ENCODE results near the gene RALGDS.

The RALGDS gene

DNA sequence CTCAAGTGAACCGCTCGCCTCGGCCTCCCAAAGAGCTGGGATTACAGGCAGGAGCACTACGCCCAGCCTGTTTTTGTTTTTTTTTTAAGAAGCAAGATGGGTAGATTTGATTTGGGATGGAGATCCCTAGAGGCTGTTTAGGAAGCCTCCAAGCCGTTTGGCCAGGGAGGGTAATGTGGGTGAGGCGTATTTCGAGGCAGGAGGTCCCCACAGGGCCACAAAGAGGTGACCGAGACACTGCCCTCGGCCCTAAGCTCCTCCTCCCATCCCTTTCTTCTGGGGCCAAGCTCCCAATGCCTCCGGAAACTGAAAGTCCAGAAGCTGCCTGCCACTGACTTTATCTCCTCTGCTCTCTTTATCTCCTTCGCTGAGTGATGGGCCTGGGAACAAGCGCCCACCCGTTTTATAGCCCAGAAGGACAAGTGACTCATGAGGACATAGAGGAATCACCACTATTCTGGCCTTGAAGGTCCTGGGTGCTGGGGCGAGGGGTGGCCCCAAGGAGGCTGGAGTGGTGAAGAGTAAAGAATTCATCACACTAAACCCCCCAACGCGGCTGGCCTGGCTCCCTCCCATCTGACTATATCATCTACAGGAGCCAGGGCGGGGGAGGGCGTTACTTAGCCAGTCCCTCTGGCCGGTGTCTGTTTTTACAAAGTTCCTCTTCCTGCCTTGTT, 2.0 kb upstream of the RALGDS start:
- no peak for DNase-seq
- in situ Hi-C loops (cut with MboI; ENCODE audit: low pct_unique_long_range_greater_than_20kb, low sequenced_read_pairs): no loop called here

DNA sequence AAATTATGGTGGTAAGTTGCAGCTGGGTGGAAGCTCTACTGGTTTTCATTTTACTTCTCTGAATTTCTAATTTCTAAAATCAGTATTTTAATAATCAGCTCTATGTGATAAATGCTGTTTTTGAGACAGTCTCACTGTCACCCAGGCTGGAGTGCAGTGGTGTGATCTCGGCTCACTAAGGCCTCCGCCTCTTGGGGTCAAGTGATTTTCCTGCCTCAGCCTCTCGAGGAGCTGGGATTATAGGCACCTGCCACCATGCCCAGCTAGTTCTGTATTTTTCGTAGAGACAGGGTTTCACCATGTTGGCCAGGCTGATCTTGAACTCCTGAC, 1.5 kb upstream of the RALGDS start:
- in situ Hi-C loops (cut with MboI; ENCODE audit: low pct_unique_long_range_greater_than_20kb, low sequenced_read_pairs): no loop called here
- no peak for DNase-seq

DNA sequence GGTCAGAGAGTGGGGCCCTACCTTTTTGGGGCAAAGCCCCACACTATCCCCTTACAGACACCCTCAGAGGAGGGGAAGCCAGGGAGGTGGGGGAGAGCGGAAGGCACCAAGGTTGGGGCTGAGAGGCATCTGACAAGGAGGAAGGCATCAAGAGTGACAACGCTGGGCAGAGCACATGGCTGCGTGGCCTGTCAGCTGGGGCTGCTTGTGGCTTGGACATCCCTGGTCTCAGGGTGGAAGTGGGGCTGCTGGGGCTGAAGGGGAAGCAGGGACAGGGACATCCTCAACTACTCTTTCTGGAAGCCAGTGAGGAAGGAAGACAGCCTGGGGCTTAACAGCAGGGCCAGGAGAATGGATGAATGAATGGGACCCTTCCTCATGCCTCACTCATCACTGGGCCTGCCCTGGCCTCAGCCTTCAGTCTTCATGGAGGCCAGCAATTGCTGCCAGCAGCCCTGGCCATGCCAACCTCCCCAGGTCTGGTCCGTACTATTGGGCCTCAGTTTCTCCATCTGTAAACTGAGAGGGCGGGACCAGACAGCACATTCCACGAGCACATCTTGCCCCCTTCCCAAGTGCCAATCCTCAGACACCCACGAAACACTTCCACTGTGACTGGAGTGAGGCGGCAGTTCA, 993 bp upstream of the RALGDS start:
- in situ Hi-C loops (cut with MboI; ENCODE audit: low pct_unique_long_range_greater_than_20kb, low sequenced_read_pairs): no loop called here
- DNase-seq: no peak

DNA sequence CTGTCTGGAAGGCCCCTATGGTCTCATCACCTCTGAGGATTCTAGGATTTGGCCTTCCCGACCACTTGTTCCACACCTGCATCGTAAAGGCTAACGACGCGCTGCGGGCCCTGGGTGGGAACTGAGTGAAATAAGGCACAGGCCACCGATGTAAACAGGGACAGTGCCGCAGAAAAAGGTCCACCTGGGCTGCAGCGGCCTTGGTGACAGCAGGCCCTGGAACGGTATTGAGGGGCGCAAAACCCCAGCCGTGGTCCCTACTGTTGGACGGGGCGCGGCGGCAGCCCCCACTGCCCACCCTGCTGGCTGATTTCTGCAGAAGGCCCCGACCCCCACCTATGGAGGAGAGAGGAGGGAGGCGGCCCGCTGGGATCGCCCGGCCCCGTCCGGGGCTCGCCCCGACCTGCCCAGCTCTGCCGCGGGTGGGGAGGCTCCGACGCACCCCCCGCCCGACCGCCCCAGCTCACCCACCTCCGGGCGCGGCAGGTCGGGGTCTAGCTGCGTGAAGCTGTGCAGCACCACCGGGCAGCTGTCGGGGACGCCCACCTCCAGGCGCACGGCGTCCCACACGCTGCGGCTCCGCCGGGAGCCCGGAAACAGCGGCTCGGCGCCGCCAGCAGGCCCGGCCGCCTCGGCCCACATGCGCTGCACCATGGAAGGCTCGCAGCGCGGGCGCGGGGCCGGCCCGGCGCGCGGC, 391 bp downstream of the RALGDS start:
- no peak for DNase-seq
- in situ Hi-C loops (cut with MboI; ENCODE audit: low pct_unique_long_range_greater_than_20kb, low sequenced_read_pairs): no loop called here

DNA sequence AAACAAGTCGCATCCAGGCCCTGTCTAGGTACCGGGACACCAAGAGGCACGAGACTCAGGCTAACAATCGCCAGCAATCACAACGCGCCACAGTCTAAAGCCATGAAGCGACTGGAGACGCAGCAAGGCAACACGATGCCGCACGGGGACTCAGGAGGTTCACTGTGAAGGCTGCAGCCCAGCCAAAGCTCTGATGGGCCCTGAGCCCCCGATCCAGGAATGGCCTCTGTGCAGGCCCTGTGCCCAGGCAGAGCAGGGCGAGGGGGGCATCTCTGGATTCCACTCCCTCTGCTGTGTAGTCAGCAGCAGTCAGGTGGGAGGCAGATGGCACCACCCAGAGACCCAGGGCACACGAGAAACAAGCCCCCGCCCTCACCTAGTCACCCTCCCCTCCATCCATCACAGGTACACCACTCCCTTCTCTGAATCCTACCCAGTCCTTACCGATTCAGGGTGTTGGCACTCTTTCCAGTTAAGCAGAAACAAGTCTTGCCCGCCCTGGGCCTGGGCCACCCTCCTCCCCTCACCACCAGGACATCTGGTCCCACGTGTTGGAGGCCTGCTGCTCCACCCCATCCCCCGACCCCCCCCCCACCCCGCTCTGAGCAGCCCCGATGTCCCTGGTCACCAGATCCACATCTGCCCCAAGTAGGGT, 1.1 kb downstream of the RALGDS start:
- DNase-seq: no peak
- in situ Hi-C loops (cut with MboI; ENCODE audit: low pct_unique_long_range_greater_than_20kb, low sequenced_read_pairs): no loop called here

DNA sequence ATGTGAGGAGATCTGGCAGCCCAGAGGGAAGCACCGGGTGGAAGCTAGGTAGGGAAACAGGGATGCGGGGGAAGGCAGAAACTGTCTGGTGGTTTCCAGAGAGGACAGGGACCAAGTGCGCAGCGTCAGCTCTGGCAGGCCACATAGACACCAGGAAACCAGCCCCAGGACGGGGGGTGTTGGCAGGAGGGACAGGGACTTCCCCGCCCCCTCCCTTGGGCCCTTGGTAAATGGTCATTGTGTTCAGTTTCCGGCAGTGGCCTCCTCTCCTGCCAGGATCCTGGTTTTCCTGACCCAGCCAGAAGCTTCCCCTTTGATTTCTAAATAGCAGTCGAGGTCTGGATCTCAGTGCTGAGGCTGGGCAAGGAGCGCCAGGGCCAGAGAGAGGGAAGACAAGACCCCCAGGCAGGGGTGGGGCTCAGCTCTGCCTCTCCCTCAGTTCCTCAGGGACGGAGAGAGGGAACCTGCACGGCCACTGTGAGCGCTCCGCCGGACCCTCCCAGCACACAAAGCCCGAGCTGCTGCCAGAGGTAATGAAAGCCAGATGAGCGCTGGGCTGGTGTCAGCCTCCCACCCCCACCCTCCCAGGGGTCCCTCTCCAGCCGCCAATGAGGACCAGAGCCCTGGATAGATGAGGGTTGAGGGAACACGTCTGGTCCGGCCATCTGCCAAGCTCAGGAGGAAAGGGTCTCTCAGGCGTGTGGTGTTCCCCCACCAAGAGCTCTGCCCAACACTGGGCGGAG, 1.8 kb downstream of the RALGDS start:
- in situ Hi-C loops (cut with MboI; ENCODE audit: low pct_unique_long_range_greater_than_20kb, low sequenced_read_pairs): no loop called here
- DNase-seq: no peak

DNA sequence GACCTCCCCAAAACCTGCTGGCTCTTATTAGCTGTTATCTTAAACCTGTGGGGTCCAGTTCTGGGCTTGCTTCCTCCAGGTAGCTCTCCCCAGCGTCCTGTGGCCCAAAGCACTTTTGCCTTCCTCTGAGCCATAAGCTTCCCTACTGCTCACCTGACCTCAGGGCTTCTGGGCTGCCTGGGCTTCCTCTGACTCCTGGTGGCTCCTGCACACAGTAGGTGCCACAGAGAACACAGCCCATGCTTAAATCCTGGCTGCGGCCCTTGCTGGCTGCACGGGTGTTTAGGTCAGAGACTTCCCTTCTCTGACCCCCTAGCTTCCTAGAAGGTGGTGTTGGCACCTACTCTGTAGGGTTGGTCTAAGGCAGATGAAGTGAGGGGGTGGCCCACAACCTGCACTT, 2.5 kb downstream of the RALGDS start:
- DNase-seq: no peak
- in situ Hi-C loops (cut with MboI; ENCODE audit: low pct_unique_long_range_greater_than_20kb, low sequenced_read_pairs): no loop called here

DNA sequence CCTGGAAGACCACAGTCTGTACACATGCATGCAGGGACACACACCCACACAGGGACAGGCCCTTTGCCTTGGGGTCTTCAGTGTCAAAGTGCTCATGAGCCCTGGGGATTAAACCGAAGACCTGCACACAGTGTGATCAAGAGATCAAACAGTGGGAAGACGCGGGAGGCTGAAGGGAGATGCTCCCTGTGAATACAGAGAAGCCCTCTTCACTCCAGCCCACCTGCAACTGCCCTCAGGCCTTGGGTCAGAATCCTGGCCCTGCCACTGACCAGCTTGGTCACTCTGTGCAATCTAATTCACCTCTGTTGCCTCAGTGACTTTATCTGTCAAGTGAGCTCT, 2.9 kb downstream of the RALGDS start:
- in situ Hi-C loops (cut with MboI; ENCODE audit: low pct_unique_long_range_greater_than_20kb, low sequenced_read_pairs): no loop called here

DNA sequence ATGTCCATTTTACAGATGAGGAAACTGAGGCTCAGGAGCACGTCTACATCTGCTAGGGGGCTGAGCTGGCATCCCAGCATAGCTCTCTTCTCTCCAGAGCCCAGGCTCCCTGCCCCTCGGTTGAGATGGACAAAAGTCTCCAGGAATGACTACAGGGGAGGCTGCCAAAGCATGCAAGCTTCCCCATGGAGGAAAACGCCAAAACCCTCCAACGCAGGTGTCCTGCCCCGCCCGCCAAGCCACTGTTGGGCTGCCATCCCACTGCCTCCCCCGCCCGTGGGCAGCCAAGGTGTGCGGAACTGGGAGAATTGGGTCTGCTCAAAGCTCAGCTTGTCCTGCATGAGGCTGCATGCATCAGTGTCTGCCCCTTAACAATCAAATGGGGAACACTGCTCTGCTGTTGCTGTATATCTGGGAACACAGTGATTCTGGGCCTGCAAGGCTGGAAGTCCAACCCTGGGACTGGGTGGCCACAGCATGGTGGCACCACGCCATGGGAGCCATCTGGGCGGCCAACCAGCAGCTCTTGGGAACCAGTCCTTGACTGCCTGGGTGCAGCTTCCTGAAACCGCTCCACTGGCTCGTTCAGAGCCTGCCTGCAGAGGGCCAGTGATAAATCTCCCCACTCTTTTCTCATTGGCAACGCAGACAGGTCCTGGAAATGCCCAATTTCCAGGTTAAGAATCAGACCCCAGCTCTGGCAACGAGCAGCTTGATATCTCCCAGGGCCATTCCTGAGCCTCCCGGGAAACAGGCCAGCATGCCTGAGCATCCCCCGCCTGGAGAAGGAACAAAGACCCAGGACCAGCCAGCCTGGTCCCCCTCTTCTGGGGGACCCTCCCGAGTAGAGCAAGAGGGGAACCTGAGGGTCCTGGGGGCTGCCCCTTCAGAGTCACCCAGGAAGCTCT, 3.5 kb downstream of the RALGDS start:
- in situ Hi-C loops (cut with MboI; ENCODE audit: low pct_unique_long_range_greater_than_20kb, low sequenced_read_pairs): no loop called here
- DNase-seq: no peak

More for the DNA sequence above, 2.9 kb downstream of the RALGDS start:
- no peak for DNase-seq

DNA sequence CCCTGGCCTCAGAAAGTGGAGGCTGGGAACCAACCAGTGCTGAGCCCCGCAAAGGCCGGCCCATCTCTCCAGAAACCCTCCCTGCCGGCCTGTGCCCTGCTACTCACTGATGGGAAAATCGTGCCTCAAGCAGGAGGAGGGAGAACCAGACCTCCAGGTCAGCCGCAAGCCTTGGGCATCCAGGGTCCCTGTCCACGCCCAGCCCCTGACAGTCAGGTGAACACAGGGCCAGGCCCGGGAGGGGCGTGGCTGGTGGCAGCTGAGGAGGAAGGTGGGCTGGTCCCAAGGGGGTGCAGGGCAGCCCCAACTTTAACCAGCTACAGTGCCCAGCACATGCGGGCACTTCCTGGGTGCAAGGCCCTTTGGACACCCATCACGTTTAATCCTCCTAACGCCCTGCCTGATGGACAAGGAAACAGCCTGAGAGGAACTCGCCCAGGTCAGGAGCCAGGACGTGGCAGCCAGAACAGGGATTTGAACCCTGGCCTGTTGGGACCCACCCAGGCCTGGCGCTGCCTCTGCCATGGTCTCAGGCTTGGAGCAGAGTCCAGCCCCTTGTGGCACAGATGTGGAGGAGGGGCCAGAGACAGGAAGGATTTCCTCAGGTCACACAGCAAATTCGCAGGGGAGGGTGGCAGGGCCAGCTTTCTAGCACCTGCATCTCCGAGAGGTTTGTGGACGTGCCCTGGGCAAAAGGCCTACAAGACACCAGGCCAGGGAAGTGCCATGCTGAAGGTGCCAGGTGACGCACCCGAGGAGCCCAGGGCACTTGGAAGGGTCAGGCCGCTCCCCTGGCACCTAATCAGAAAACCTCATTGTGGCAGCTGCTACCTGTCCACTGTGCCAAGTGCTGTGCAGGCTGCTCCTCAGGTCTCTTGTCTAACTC, 4.5 kb downstream of the RALGDS start:
- in situ Hi-C loops (cut with MboI; ENCODE audit: low pct_unique_long_range_greater_than_20kb, low sequenced_read_pairs): no loop called here
- no peak for DNase-seq

DNA sequence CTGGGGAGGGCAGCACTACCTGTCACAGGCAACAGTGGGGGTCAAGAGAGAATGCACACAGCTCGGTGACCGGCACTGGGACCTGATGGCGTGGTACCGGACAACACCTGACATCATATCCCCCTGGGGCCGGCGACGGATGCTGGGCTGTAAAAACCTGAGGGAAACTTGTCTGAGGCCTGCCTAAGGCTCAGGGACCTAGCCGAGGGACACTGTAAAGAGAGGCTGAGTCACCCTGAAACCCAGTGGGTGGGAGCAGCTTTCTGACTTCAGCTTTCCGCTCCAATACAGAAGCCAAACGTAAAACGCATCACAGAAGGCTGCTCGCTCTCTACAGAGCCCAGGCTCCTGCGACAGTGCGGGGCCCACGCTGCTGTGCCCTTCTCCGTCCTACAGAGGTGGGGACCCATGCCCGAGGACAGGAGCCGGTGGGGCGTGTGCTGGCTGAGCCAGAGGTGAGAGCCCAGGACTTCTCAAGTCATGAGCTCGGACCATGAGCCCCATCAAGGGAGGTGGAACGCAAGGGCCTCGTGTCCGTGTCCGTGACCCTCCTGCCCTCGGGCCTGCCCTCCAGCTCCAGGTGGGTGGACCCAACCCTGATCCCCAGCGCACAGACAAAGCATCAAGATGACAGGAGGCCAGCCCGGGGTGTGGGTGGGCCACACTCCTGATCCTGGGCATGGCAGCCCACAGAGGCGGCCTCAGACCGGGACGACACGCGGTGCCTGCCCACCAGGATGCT, 5.3 kb downstream of the RALGDS start:
- in situ Hi-C loops (cut with MboI; ENCODE audit: low pct_unique_long_range_greater_than_20kb, low sequenced_read_pairs): no loop called here
- no peak for DNase-seq

DNA sequence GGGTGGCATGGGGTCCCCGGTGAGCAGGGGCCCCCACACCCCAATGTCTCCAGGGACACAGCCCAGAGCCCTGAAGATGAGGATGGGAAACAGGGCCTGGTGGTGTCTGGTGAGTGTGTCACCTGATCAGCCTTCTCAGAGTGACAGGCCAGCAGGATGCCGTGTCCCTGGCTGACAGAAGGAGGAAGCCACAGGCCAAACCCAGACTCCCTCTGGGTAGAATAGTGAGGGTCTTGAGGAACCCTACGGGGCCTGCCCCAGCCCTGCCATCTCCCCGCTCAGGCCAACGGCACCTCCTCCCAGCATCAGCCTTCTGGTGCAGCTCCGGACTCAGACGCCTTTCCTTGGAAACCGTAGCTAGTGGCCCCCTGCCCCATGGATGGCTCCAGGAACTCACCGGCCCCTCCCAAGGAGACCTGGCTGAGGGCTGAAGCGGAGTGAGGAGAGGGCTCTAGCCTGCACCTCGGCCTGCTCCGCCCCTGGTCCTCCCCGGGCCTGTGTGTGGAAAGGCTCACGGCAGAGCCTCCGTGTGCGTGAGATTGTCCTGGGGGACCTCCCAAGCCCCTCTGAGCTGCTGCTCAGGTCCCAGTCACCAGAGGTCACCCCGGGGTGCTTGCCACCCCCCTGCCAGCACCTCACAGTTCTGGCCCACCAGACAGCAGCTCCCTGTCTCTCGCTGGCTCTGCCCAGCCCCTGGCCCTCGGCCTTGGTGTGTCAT, 6.0 kb downstream of the RALGDS start:
- in situ Hi-C loops (cut with MboI; ENCODE audit: low pct_unique_long_range_greater_than_20kb, low sequenced_read_pairs): no loop called here
- DNase-seq: peak; percentile 40

DNA sequence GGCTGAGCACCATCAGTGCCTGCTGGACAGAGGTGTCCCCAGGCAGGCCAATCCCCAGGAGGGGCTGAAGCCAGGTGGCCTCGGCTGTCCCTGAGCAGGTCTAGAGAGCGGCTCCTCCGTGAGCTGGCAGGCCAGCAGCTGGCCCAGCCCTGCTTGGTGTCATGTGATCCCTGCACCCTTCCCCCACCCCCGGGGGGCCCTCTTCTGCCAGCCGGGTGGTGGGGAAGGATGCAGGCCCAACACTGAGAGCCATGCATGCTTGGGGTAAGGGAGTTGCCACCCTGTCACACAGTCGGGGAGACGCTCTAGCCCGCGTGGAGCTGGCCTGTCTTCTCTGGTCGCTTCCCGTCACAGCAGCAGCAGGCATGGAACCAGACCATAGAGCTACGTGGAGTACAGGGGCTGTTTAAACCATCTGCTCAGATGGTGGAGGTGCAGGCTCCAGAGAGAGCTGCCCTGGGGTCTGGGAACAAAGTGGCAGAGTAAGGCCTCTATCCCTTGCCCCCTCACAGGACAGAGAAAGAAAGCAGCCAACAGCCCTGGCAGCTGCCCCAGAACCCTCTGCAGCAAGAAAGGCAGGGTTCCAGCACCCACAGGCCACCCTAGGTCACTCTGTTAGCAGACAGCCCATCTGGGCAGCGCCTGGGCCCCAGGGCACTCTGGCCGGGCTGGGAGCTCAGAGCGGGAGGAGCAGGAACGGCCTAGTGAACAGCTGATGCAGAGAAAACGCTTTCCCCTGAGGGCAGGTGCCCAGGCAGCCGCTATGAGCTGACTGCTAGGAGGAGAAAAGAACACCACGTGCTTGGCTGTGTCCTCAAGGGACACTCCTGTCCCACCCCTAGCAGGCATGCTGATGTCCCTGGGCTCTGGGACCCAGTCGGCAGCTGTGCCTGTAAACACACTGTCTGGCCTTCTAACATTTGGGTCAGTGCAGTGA, 6.8 kb downstream of the RALGDS start:
- DNase-seq: no peak
- in situ Hi-C loops (cut with MboI; ENCODE audit: low pct_unique_long_range_greater_than_20kb, low sequenced_read_pairs): no loop called here

DNA sequence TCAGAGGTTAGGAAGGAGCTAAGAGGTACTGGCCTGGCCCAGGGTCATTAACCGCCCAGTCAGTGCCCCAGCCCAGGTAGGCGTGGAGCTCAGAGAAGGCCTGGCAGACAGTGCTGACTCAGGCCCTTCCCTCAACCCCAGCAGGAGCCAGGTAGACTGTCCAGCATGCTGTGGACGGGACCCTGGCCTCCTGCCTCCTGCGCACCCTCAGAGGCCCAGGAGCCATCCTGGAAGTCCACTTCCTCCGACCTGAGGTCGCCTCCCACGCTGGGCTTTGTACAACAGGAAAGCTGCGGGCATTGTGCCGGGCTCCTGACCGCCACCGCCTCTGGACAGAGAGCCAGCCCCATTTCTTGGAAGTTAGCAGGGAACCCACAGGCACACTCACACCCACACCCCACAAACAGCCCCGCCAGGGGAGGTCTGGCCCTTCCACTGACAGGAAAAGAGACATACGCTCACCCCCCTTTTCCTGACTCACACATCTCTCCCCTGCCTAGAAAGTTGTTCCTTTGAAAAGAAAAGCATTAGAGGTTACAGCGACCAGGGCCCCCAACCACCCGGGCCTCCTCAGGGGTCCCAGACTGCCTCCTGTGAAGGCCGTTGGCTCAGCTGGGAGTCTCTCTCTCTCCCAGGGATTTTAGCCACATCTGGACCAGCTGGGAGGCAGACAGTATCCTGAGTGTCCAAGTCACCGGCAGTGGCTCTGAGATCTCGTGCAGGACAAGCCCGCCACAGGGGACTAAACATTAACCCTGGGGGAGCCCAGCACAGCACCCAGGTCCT, 7.7 kb downstream of the RALGDS start:
- DNase-seq: no peak
- in situ Hi-C loops (cut with MboI; ENCODE audit: low pct_unique_long_range_greater_than_20kb, low sequenced_read_pairs): no loop called here

DNA sequence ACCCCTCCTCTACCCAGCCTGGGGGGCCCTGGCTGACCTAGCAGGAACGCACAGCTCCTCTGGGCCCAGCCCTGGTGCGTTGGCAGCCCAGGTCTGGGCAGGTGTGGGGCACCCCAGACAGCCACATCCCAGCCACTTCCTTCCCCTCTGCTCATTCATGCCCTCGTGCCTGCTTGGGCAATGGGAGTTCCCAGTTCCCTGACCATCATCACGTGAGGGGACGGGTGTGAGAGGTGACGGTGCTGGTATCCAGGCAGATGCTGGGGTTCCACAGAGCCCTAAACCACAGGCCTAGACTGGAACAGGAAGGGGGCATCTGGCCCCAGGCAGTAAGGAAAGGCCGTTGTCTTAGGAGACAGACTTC, 8.4 kb downstream of the RALGDS start:
- in situ Hi-C loops (cut with MboI; ENCODE audit: low pct_unique_long_range_greater_than_20kb, low sequenced_read_pairs): no loop called here
- DNase-seq: peak; percentile 81
